Measurements from ENCODE around the gene MIEF1.
"Not testable (repeated sequence)": the region's sequence is repeated elsewhere in the genome, so short reads cannot be mapped to it uniquely, and the experiment has no call there.

MIEF1 gene

GRCh38 chr22:39490966-39491680 lies 11.0 kb upstream of the MIEF1 start:
- DNase-seq: no peak

GRCh38 chr22:39491696-39492095 lies 10.4 kb upstream of the MIEF1 start:
- no peak for DNase-seq

GRCh38 chr22:39492186-39492585 lies 9.9 kb upstream of the MIEF1 start:
- DNase-seq: no peak

GRCh38 chr22:39493759-39494158 lies 8.3 kb upstream of the MIEF1 start:
- DNase-seq: no peak

GRCh38 chr22:39494471-39495120 lies 7.5 kb upstream of the MIEF1 start:
- peak; percentile 27 for DNase-seq

GRCh38 chr22:39496131-39496838 lies 5.8 kb upstream of the MIEF1 start:
- DNase-seq: peak; percentile 55

- DNase-seq: no peak
These were observed 4.7 kb upstream of the MIEF1 start for GRCh38 chr22:39497429-39497828.

- DNase-seq: no peak
These were observed 3.7 kb upstream of the MIEF1 start for GRCh38 chr22:39498368-39498767.

GRCh38 chr22:39498802-39499201 lies 3.3 kb upstream of the MIEF1 start:
- DNase-seq: no peak

- no peak for DNase-seq
These were observed 2.0 kb upstream of the MIEF1 start for GRCh38 chr22:39500101-39500500.

GRCh38 chr22:39501644-39502108 lies 414 bp upstream of the MIEF1 start:
- DNase-seq: no peak

GRCh38 chr22:39502789-39503409 lies 809 bp downstream of the MIEF1 start:
- no peak for DNase-seq

- no peak for DNase-seq
These were observed 1.5 kb downstream of the MIEF1 start for GRCh38 chr22:39503630-39504029.

GRCh38 chr22:39504071-39504470 lies 2.0 kb downstream of the MIEF1 start:
- no peak for DNase-seq

GRCh38 chr22:39507021-39507420 lies 4.9 kb downstream of the MIEF1 start:
- not testable (repeated sequence) for DNase-seq

GRCh38 chr22:39508393-39508792 lies 6.3 kb downstream of the MIEF1 start:
- no peak for DNase-seq

- no peak for DNase-seq
These were observed 8.5 kb downstream of the MIEF1 start for GRCh38 chr22:39510529-39511149.

GRCh38 chr22:39511226-39511625 lies 9.1 kb downstream of the MIEF1 start:
- no peak for DNase-seq

GRCh38 chr22:39512026-39512425 lies 9.9 kb downstream of the MIEF1 start:
- no peak for DNase-seq

- DNase-seq: no peak
These were observed 11.7 kb downstream of the MIEF1 start for GRCh38 chr22:39513791-39514190.

GRCh38 chr22:39514373-39514973 lies 12.4 kb downstream of the MIEF1 start:
- peak; percentile 28 for DNase-seq

- DNase-seq: no peak
These were observed 13.4 kb downstream of the MIEF1 start for GRCh38 chr22:39515266-39516050.
